Naive thymus-derived CD4-positive, alpha-beta T cell (primary cell): Measurements from ENCODE around the gene TFG. TPM values are rescaled to one million over a fixed set of nuclear protein-coding genes. Genes with fewer than 3 reads are reported as not detected.
"Not testable (repeated sequence)": the region's sequence is repeated elsewhere in the genome, so short reads cannot be mapped to it uniquely, and the experiment has no call there.

Source experiments
- ATAC-seq: fragments of 150-1000 bp; cut with Tn5 transposase; 2 replicates; pipeline ENCODE4 v1.10.0; 2021; ENCODE audit warnings: mild to moderate bottlenecking, moderate library complexity
- CTCF ChIA-PET: fragments of 350-600 bp; sonication (Branson Sonifier 250); formaldehyde crosslinking; loops from one replicate; lab custom pipeline; 2021; ENCODE audit warnings: antibody characterized with exemption; lab: Charles Lee
- POLR2A ChIA-PET: fragments of 350-600 bp; sonication (Branson Sonifier 250); formaldehyde crosslinking; loops from one replicate; lab custom pipeline; 2021; ENCODE audit warnings: antibody characterized with exemption, inconsistent platforms; lab: Charles Lee
- DNase-seq, 9 donors: peaks; one replicate each; pipeline versions ENCODE4 v3.0.0 to v3.0.0-alpha.2; 2020 to 2022; ENCODE audit warnings: mixed read lengths in 1 of 9
- H3K27ac ChIP-seq: one replicate; pipeline ENCODE4 v1.7.0; 2013; ENCODE audit warnings: mild to moderate bottlenecking, low read depth, low read length, moderate library complexity
- H3K27me3 ChIP-seq, 2 donors: one replicate each; pipeline ENCODE4 v1.7.0; 2013; ENCODE audit warnings: low read length in 2 of 2, mild to moderate bottlenecking in 2 of 2, moderate library complexity in 2 of 2; ENCODE audit not compliant: control insufficient read depth in 2 of 2, insufficient read depth in 2 of 2
- H3K36me3 ChIP-seq, 3 experiments: 1 replicate in 2 of 3; 2 replicates in 1 of 3; pipeline ENCODE4 v1.7.0; 2013; ENCODE audit warnings: low read length in 3 of 3, mild to moderate bottlenecking in 3 of 3, moderate library complexity in 1 of 3; ENCODE audit not compliant: insufficient read depth in 3 of 3, control insufficient read depth in 2 of 3
- H3K4me1 ChIP-seq, 2 donors: one replicate each; pipeline ENCODE4 v1.7.0; 2013; ENCODE audit warnings: low read length in 2 of 2, mild to moderate bottlenecking in 2 of 2, moderate library complexity in 1 of 2; ENCODE audit not compliant: control insufficient read depth in 2 of 2, insufficient read depth in 2 of 2
- H3K4me3 ChIP-seq: 2 replicates; pipeline ENCODE4 v1.7.0; 2013; ENCODE audit warnings: mild to moderate bottlenecking, low read length
- H3K9me3 ChIP-seq, 3 experiments: 1 replicate in 2 of 3; 2 replicates in 1 of 3; pipeline ENCODE4 v1.7.0; 2013; ENCODE audit warnings: low read length in 3 of 3; ENCODE audit not compliant: control insufficient read depth in 2 of 3
- H3K27ac Mint-ChIP-seq, 9 donors: one replicate each; pipeline ENCODE4 v1.8.0; 2020 to 2022; ENCODE audit warnings: mixed read lengths in 9 of 9, mild to moderate bottlenecking in 8 of 9, moderate library complexity in 5 of 9, inconsistent platforms in 2 of 9
- H3K27me3 Mint-ChIP-seq, 5 donors: one replicate each; pipeline ENCODE4 v1.8.0; 2021 to 2022; ENCODE audit warnings: mixed read lengths in 5 of 5, mild to moderate bottlenecking in 1 of 5
- H3K36me3 Mint-ChIP-seq, 5 donors: one replicate each; pipeline ENCODE4 v1.8.0; 2020 to 2022; ENCODE audit warnings: mixed read lengths in 5 of 5, mild to moderate bottlenecking in 3 of 5, inconsistent platforms in 1 of 5
- H3K4me1 Mint-ChIP-seq, 7 donors: one replicate each; pipeline ENCODE4 v1.8.0; 2020 to 2022; ENCODE audit warnings: mixed read lengths in 7 of 7, mild to moderate bottlenecking in 3 of 7, inconsistent platforms in 1 of 7
- H3K4me3 Mint-ChIP-seq, 10 donors: one replicate each; pipeline ENCODE4 v1.8.0; 2020 to 2022; ENCODE audit warnings: mild to moderate bottlenecking in 10 of 10, mixed read lengths in 10 of 10, moderate library complexity in 6 of 10, inconsistent platforms in 2 of 10
- H3K9me3 Mint-ChIP-seq, 11 donors: one replicate each; pipeline ENCODE4 v1.8.0; 2020 to 2022; ENCODE audit warnings: mixed read lengths in 11 of 11, mild to moderate bottlenecking in 4 of 11, inconsistent platforms in 1 of 11, moderate library complexity in 1 of 11
- intact Hi-C, 2 donors: fragments of 100-400 bp; cut with micrococcal nuclease; formaldehyde crosslinking; loops; one replicate each; pipeline ENCODE4 v1.15.1; 2023
- polyA plus RNA-seq, 2 donors: library from polyadenylated mRNA; unstranded; fragments of 300-500 nt; fragmentation: Illumina TruSeq; gene quantifications; one replicate each; pipeline ENCODE4 v1.2.3, GENCODE V29; 2021
- total RNA-seq, 6 experiments: library from RNA in 5 of 6; stranded (reverse) in 5 of 6; gene quantifications; 1 replicate in 5 of 6; 2 replicates in 1 of 6; pipeline ENCODE4 v1.2.3 and lab custom pipeline; 2021 to 2026

TFG gene
- total and polyA plus RNA-seq, 7 experiments from 2014 or later = 40.8 to 72.2 (median 45.6) TPM

DNA sequence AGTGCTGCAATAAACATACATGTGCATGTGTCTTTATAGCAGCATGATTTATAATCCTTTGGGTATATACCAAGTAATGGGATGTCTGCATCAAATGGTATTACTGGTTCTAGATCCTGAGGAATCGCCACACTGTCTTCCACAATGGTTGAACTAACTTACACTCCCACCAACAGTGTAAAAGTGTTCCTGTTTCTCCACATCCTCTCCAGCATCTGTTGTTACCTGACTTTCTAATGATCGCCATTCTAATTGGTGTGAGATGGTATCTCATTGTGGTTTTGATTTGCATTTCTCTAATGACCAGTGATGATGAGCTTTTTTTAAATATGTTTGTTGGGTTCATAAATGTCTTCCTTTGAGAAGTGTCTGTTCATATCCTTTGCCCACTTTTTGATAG is 38.3 kb upstream of the TFG start:
- H3K36me3 Mint-ChIP-seq, DNase-seq, CTCF ChIA-PET, ATAC-seq, H3K4me1 ChIP-seq, H3K27me3 ChIP-seq, H3K4me3 Mint-ChIP-seq, H3K27ac Mint-ChIP-seq, H3K27ac ChIP-seq, H3K4me1 Mint-ChIP-seq, H3K36me3 ChIP-seq, H3K4me3 ChIP-seq, intact Hi-C loops, H3K9me3 ChIP-seq, POLR2A ChIA-PET: not testable (repeated sequence)
- Mint-ChIP-seq H3K9me3 (peaks cover 0 to 28% (median 11%) of the 10 kb centered on the region in 11 donors), H3K27me3 (peaks cover 0 to 27% (median 0%) of the 10 kb centered on the region in 5 donors)

DNA sequence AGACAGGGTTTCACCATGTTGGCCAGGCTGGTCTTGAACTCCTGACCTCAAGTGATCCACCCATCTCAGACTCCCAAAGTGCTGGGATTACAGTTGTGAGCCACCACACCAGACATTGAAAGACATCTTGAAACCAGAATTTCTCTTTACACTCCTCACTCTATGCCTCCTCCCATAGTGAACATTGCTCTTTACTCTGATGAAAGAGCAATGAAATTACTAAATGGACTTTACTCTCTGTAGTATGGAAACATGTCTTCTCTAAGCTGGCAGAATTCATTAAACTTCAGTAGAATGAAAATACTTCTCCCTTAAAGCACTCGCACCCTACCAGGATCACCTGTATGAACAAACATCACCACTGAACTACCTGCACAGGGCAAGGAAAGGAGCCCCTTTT is 27.8 kb upstream of the TFG start:
- CTCF ChIA-PET = no interaction called here
- ATAC-seq (no peak), DNase-seq (no peak)
- Mint-ChIP-seq H3K27me3 (peaks cover 0 to 20% (median 4%) of the 10 kb centered on the region in 5 donors), H3K4me1 (no peaks in the 10 kb centered on the region), H3K9me3 (peaks cover 0 to 5% (median 2%) of the 10 kb centered on the region in 11 donors), H3K4me3 (no peak overlapping the region), H3K36me3 (peaks cover 0 to 4% (median 0%) of the 10 kb centered on the region in 5 donors), H3K27ac (no peak overlapping the region)
- intact Hi-C loops = no loop called here
- H3K27me3 ChIP-seq = no peaks in the 10 kb centered on the region
- no peak overlapping the region for H3K27ac ChIP-seq
- H3K9me3 ChIP-seq = no peaks in the 10 kb centered on the region
- H3K4me3 ChIP-seq = no peak overlapping the region
- no peaks in the 10 kb centered on the region for H3K36me3 ChIP-seq
- POLR2A ChIA-PET = no interaction called here
- no peaks in the 10 kb centered on the region for H3K4me1 ChIP-seq

DNA sequence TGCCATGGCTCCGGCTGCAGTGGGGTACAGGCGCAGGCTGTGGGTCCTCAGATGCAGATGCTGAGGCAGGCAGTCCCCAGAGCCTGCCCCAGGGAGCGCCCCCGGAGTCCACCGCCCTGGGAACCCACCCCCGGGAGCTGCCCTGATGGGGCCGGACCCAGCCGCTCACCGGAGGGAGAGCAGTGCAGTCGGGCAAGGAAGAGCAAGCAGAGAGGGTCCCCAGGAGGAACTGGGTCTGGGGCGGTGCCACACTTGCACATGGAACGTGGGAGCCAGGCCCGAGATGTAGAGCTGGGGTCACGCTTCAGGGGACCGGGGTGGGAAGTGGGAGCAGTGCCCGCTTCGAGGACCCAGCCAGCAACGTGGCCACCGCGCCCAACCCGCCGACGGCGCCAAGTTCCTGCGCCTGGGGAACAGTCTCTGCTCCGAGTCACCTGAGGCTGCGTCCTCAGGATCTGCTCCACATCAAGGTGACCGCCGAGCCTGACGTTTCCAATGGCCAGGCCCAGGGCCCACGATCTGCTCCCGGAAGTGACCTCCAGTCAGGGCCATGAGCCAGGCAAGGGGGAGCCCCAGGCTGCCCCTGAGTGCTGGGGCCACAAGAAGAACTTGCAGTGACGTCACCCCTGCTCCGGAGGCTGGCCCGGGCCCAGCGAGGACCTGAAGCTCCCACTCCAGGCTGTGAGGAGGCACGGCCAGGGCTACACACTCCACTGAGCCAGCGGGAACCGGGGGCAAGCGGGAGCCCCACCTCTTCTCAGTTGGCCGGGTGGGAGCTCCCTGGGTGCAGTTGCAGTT is 27.0 kb upstream of the TFG start:
- Mint-ChIP-seq H3K27me3 (peaks cover 0 to 18% (median 4%) of the 10 kb centered on the region in 5 donors), H3K36me3 (peaks cover 0 to 4% (median 0%) of the 10 kb centered on the region in 5 donors), H3K9me3 (peaks cover 0 to 5% (median 2%) of the 10 kb centered on the region in 11 donors), H3K4me3 (no peak overlapping the region), H3K4me1 (no peaks in the 10 kb centered on the region), H3K27ac (no peak overlapping the region)
- ATAC-seq = no peak
- Histone ChIP-seq H3K36me3 (no peaks in the 10 kb centered on the region), H3K27ac (no peak overlapping the region), H3K27me3 (no peaks in the 10 kb centered on the region), H3K9me3 (no peaks in the 10 kb centered on the region), H3K4me1 (no peaks in the 10 kb centered on the region), H3K4me3 (no peak overlapping the region)
- POLR2A ChIA-PET = no interaction called here
- CTCF ChIA-PET = no interaction called here
- DNase-seq = no peak
- intact Hi-C loops = no loop called here

GRCh38 chr3:100682854-100683760 is 26.2 kb upstream of the TFG start:
- Mint-ChIP-seq H3K27ac (no peak overlapping the region), H3K27me3 (peaks cover 0 to 10% (median 0%) of the 10 kb centered on the region in 5 donors), H3K4me1 (no peaks in the 10 kb centered on the region), H3K4me3 (no peak overlapping the region), H3K9me3 (peaks cover 0 to 4% (median 2%) of the 10 kb centered on the region in 11 donors), H3K36me3 (peaks cover 0 to 3% (median 0%) of the 10 kb centered on the region in 5 donors)
- Histone ChIP-seq H3K27ac (no peak overlapping the region), H3K27me3 (no peaks in the 10 kb centered on the region), H3K9me3 (no peaks in the 10 kb centered on the region), H3K4me3 (no peak overlapping the region), H3K4me1 (no peaks in the 10 kb centered on the region), H3K36me3 (no peaks in the 10 kb centered on the region)
- intact Hi-C loops = no loop called here
- CTCF ChIA-PET = no interaction called here
- ATAC-seq (no peak), DNase-seq (no peak)
- POLR2A ChIA-PET = no interaction called here

GRCh38 chr3:100693225-100693624 is 16.1 kb upstream of the TFG start:
- ChIA-PET POLR2A (interaction anchor here (1.5 kb wide), 1 partner anchor 15 kb away, joined by 3 read pairs; no protein-coding TSS in a partner anchor), CTCF (no interaction called here)
- H3K36me3 ChIP-seq = no peaks in the 10 kb centered on the region
- Mint-ChIP-seq H3K4me1 (no peaks in the 10 kb centered on the region), H3K9me3 (peaks cover 0 to 5% (median 0%) of the 10 kb centered on the region in 11 donors), H3K36me3 (peaks cover 0 to 8% (median 0%) of the 10 kb centered on the region in 5 donors), H3K4me3 (no peak overlapping the region), H3K27ac (no peak overlapping the region), H3K27me3 (peaks cover 34 to 58% (median 56%) of the 10 kb centered on the region in 5 donors)
- no peak for ATAC-seq
- H3K27me3 ChIP-seq = no peaks in the 10 kb centered on the region
- intact Hi-C loops = no loop called here
- no peaks in the 10 kb centered on the region for H3K4me1 ChIP-seq
- no peak for DNase-seq
- H3K4me3 ChIP-seq = no peak overlapping the region
- no peak overlapping the region for H3K27ac ChIP-seq
- no peaks in the 10 kb centered on the region for H3K9me3 ChIP-seq

- intact Hi-C loops = no loop called here
- Mint-ChIP-seq H3K4me3 (no peak overlapping the region), H3K27ac (no peak overlapping the region), H3K36me3 (no peaks in the 10 kb centered on the region), H3K9me3 (peaks cover 0 to 4% (median 0%) of the 10 kb centered on the region in 11 donors), H3K4me1 (no peaks in the 10 kb centered on the region), H3K27me3 (peaks cover 40 to 69% (median 61%) of the 10 kb centered on the region in 5 donors)
- Histone ChIP-seq H3K9me3 (no peaks in the 10 kb centered on the region), H3K27me3 (no peaks in the 10 kb centered on the region), H3K36me3 (no peaks in the 10 kb centered on the region), H3K4me1 (no peaks in the 10 kb centered on the region), H3K4me3 (no peak overlapping the region), H3K27ac (no peak overlapping the region)
- ChIA-PET CTCF (no interaction called here), POLR2A (no interaction called here)
- ATAC-seq (no peak), DNase-seq (no peak)
Observed at GRCh38 chr3:100695696-100696095, 13.6 kb upstream of the TFG start.
